Loucy (cell line): ENCODE data around the gene PI4KA.
"Not testable (repeated sequence)": the region's sequence is repeated elsewhere in the genome, so short reads cannot be mapped to it uniquely, and the experiment has no call there.

Experiments
- H2AFZ ChIP-seq: fragments of 200-600 bp; sonication (generic); 2 replicates; pipeline ENCODE4 v1.6.0; 2016; ENCODE audit warnings: antibody characterized with exemption, mild to moderate bottlenecking, low read length, moderate library complexity
- H3F3A ChIP-seq: fragments of 200-600 bp; 2 replicates; pipeline ENCODE4 v1.6.0; 2016; ENCODE audit warnings: antibody characterized with exemption, low read depth, mild to moderate bottlenecking
- H3K27me3 ChIP-seq: fragments of 200-600 bp; sonication (generic); 2 replicates; pipeline ENCODE4 v1.6.1; 2014; ENCODE audit warnings: low read length, mild to moderate bottlenecking; ENCODE audit not compliant: insufficient read depth, poor library complexity, severe bottlenecking
- H3K36me3 ChIP-seq: fragments of 200-600 bp; sonication (generic); 2 replicates; pipeline ENCODE4 v1.6.1; 2016; ENCODE audit warnings: low read length; ENCODE audit not compliant: insufficient read depth
- H3K4me1 ChIP-seq: fragments of 200-600 bp; sonication (generic); 2 replicates; pipeline ENCODE4 v1.5.1; 2014; ENCODE audit warnings: low read length, mild to moderate bottlenecking; ENCODE audit not compliant: insufficient read depth, poor library complexity, severe bottlenecking
- H3K4me2 ChIP-seq: fragments of 200-600 bp; sonication (generic); 2 replicates; pipeline ENCODE4 v1.6.0; 2014; ENCODE audit warnings: antibody characterized with exemption, low read length, low read depth, mild to moderate bottlenecking; ENCODE audit not compliant: poor library complexity, severe bottlenecking
- H3K4me3 ChIP-seq: fragments of 200-600 bp; sonication (generic); 2 replicates; pipeline ENCODE4 v1.5.1; 2014; ENCODE audit warnings: low read length, mild to moderate bottlenecking, mixed read lengths; ENCODE audit not compliant: poor library complexity, severe bottlenecking
- H3K79me2 ChIP-seq: fragments of 200-600 bp; sonication (generic); 2 replicates; pipeline ENCODE4 v1.6.1; 2014; ENCODE audit warnings: low read length; ENCODE audit not compliant: insufficient read depth
- H3K9ac ChIP-seq: fragments of 200-600 bp; sonication (generic); 2 replicates; pipeline ENCODE4 v1.6.0; 2014; ENCODE audit warnings: mild to moderate bottlenecking, low read depth, low read length, moderate library complexity; ENCODE audit not compliant: poor library complexity, severe bottlenecking
- H3K9me2 ChIP-seq: fragments of 200-600 bp; sonication (generic); replicated peaks from 2 replicates; pipeline ENCODE4 v1.6.1; 2016; ENCODE audit warnings: low read depth, low read length, mixed read lengths
- H3K9me3 ChIP-seq: fragments of 200-600 bp; sonication (generic); 2 replicates; pipeline ENCODE4 v1.6.1; 2014; ENCODE audit warnings: mild to moderate bottlenecking, antibody characterized with exemption, low read length, low read depth; ENCODE audit not compliant: insufficient read depth
- H4K20me1 ChIP-seq: fragments of 200-600 bp; sonication (generic); 2 replicates; pipeline ENCODE4 v1.6.0; 2014; ENCODE audit warnings: antibody characterized with exemption, low read length, mild to moderate bottlenecking; ENCODE audit not compliant: insufficient read depth, poor library complexity, severe bottlenecking

PI4KA gene

DNA sequence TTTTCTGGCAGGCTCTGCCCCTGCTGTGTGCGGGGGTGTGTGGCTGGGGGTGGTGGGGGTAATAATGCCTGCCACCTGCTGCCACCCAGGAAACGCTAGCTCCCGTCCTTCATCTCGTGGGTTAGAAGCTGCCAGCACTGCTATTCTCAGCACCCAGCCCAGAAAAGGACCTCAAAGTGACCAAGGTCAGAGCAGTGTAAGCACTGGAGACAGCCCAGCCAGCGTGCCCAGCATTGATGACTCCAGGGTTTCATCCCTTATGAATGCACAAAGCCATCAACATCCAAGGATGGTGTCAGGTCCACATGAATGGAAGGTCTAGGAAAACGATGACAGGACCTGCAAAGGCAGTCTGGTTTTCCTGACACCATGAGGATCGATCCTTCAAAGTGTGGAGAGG, 140.6 kb downstream of the PI4KA start:
- H3K9me3 ChIP-seq, H3K4me2 ChIP-seq: not testable (repeated sequence)

DNA sequence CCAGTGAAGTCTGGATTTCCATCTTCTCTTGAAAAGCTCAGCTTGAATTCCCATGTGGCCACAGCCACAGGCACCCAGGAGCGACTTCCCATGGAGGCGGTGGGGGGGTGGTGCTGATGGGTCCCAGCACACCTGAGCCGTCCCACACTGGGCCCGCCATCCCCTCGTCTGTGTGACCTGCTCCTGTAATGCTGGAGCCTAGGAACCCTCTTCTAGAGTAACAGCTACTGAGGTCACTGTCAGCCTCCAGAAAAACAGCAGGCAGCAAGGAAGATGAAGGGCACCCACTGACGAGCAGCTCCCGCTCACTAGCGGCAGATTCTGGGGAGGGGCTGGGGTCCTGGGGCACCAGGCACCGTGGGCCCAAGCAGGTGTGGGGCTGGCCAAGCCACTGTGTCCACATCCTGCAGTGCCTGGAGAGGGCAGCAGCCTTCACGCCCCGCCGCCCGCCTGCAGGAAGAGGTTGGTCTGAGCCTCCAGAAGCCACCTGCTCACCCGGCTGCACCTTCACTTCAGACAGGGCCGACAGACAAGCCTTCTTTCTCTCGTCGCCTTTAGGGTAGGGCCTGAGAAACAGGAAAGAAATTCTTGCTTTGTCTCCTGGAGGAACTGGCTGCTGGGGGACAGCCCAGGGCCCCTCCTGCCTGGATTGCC, 141.3 kb downstream of the PI4KA start:
- not testable (repeated sequence) for H3K79me2 ChIP-seq, H2AFZ ChIP-seq, H3F3A ChIP-seq, H3K9me3 ChIP-seq, H4K20me1 ChIP-seq, H3K27me3 ChIP-seq, H3K9me2 ChIP-seq, H3K4me3 ChIP-seq, H3K36me3 ChIP-seq
- Histone ChIP-seq H3K9ac (peak overlapping the region; percentile 27), H3K4me1 (peaks cover 13% of the 10 kb centered on the region), H3K4me2 (peak overlapping the region; percentile 54)

More for the DNA sequence above, 140.6 kb downstream of the PI4KA start:
- not testable (repeated sequence) for H3K4me3 ChIP-seq, H2AFZ ChIP-seq, H3K9me2 ChIP-seq, H3K79me2 ChIP-seq, H3K36me3 ChIP-seq, H3F3A ChIP-seq, H4K20me1 ChIP-seq, H3K27me3 ChIP-seq
- Histone ChIP-seq H3K9ac (peak overlapping the region; percentile 27), H3K4me1 (peaks cover 13% of the 10 kb centered on the region)

GRCh38 chr22:20713116-20713515, 145.5 kb downstream of the PI4KA start:
- H3K9me2 ChIP-seq, H3K4me2 ChIP-seq, H3K9ac ChIP-seq, H3K27me3 ChIP-seq, H3K36me3 ChIP-seq, H3K79me2 ChIP-seq, H3K9me3 ChIP-seq, H3K4me3 ChIP-seq, H2AFZ ChIP-seq, H4K20me1 ChIP-seq, H3F3A ChIP-seq: not testable (repeated sequence)
- peaks cover 11% of the 10 kb centered on the region for H3K4me1 ChIP-seq

- not testable (repeated sequence) for H3K4me3 ChIP-seq, H3K79me2 ChIP-seq, H4K20me1 ChIP-seq, H2AFZ ChIP-seq, H3F3A ChIP-seq, H3K36me3 ChIP-seq, H3K27me3 ChIP-seq, H3K9me3 ChIP-seq, H3K4me2 ChIP-seq, H3K4me1 ChIP-seq, H3K9me2 ChIP-seq, H3K9ac ChIP-seq
These were observed 148.6 kb downstream of the PI4KA start for GRCh38 chr22:20709966-20710365.

DNA sequence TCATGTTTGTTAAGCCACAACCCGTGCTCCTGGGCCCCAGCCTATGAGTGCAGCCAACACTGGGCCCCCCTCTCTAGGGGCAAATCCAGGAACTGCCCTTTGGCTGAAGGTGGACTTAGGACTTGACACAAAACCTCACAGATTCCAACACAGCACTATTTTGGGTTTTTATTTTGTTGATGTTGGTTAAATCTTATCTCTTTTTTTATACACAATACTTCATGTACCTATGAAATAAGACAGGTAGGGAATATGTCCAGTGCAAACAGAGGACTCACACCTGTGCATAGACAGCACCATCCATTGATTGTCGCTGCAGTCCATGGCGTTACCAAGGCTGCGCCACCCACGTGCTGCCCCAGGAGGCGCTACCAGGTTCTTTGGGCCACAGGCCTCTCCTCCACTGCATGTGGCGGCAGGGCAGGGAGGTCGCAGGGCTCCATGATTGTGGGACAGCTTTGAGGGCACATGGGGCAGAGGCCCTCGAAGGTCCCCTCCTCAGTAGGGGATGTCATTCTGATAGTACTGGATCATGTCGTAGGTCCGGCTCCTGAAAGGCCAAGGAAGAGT, 151.0 kb downstream of the PI4KA start:
- H3K4me2 ChIP-seq, H2AFZ ChIP-seq, H3K9me2 ChIP-seq, H3K9ac ChIP-seq, H3K79me2 ChIP-seq, H3K4me1 ChIP-seq, H3K4me3 ChIP-seq, H3F3A ChIP-seq, H3K36me3 ChIP-seq, H3K27me3 ChIP-seq, H3K9me3 ChIP-seq, H4K20me1 ChIP-seq: not testable (repeated sequence)

- H3K9me2 ChIP-seq, H3K27me3 ChIP-seq, H3K79me2 ChIP-seq, H3F3A ChIP-seq, H3K4me3 ChIP-seq, H3K4me2 ChIP-seq, H3K9me3 ChIP-seq, H4K20me1 ChIP-seq, H2AFZ ChIP-seq, H3K36me3 ChIP-seq, H3K9ac ChIP-seq, H3K4me1 ChIP-seq: not testable (repeated sequence)
These were observed 154.6 kb downstream of the PI4KA start for GRCh38 chr22:20703816-20704609.

- H3K4me1 ChIP-seq, H3K9me2 ChIP-seq, H3K4me3 ChIP-seq, H3F3A ChIP-seq, H3K79me2 ChIP-seq, H3K36me3 ChIP-seq, H3K27me3 ChIP-seq, H3K4me2 ChIP-seq, H3K9me3 ChIP-seq, H2AFZ ChIP-seq, H3K9ac ChIP-seq, H4K20me1 ChIP-seq: not testable (repeated sequence)
These were observed 155.2 kb downstream of the PI4KA start for GRCh38 chr22:20703414-20703806.
